ENCODE results near the gene MIF4GD.

The MIF4GD gene

GRCh38 chr17:75238684-75239191 lies 32.3 kb downstream of the MIF4GD start:
- no peak for TF ChIP-seq GATA3 (IDR thresholded peaks at IDR 0.05; ENCODE audit: low read depth, low read length)
- TF ChIP-seq GATA2 (IDR thresholded peaks at IDR 0.05; ENCODE audit: low read depth, low read length) = peak; percentile 46; the same call in 1 of the 2 replicates

- TF ChIP-seq GATA3 (IDR thresholded peaks at IDR 0.05; ENCODE audit: low read depth, low read length) (no peak), GATA2 (IDR thresholded peaks at IDR 0.05; ENCODE audit: low read depth, low read length) (no peak)
These were observed 32.9 kb downstream of the MIF4GD start for GRCh38 chr17:75238020-75238580.

GRCh38 chr17:75237100-75238014 lies 33.7 kb downstream of the MIF4GD start:
- TF ChIP-seq GATA3 (IDR thresholded peaks at IDR 0.05; ENCODE audit: low read depth, low read length) (no peak), GATA2 (IDR thresholded peaks at IDR 0.05; ENCODE audit: low read depth, low read length) (no peak)

GRCh38 chr17:75232786-75233185 lies 38.2 kb downstream of the MIF4GD start:
- TF ChIP-seq GATA3 (IDR thresholded peaks at IDR 0.05; ENCODE audit: low read depth, low read length) (no peak), GATA2 (IDR thresholded peaks at IDR 0.05; ENCODE audit: low read depth, low read length) (no peak)

GRCh38 chr17:75231741-75232464 lies 39.1 kb downstream of the MIF4GD start:
- TF ChIP-seq GATA3 (IDR thresholded peaks at IDR 0.05; ENCODE audit: low read depth, low read length) (no peak), GATA2 (IDR thresholded peaks at IDR 0.05; ENCODE audit: low read depth, low read length) (no peak)

GRCh38 chr17:75231071-75231470 lies 40.0 kb downstream of the MIF4GD start:
- TF ChIP-seq GATA2 (IDR thresholded peaks at IDR 0.05; ENCODE audit: low read depth, low read length) (no peak), GATA3 (IDR thresholded peaks at IDR 0.05; ENCODE audit: low read depth, low read length) (no peak)

- TF ChIP-seq GATA2 (IDR thresholded peaks at IDR 0.05; ENCODE audit: low read depth, low read length) (no peak), GATA3 (IDR thresholded peaks at IDR 0.05; ENCODE audit: low read depth, low read length) (no peak)
These were observed 42.2 kb downstream of the MIF4GD start for GRCh38 chr17:75228847-75229246.

GRCh38 chr17:75228305-75228704 lies 42.7 kb downstream of the MIF4GD start:
- no peak for TF ChIP-seq GATA2 (IDR thresholded peaks at IDR 0.05; ENCODE audit: low read depth, low read length)
- no peak for TF ChIP-seq GATA3 (IDR thresholded peaks at IDR 0.05; ENCODE audit: low read depth, low read length)

GRCh38 chr17:75227729-75228128 lies 43.3 kb downstream of the MIF4GD start:
- TF ChIP-seq GATA3 (IDR thresholded peaks at IDR 0.05; ENCODE audit: low read depth, low read length) (no peak), GATA2 (IDR thresholded peaks at IDR 0.05; ENCODE audit: low read depth, low read length) (no peak)

GRCh38 chr17:75225016-75225415 lies 46.0 kb downstream of the MIF4GD start:
- TF ChIP-seq GATA3 (IDR thresholded peaks at IDR 0.05; ENCODE audit: low read depth, low read length) (no peak), GATA2 (IDR thresholded peaks at IDR 0.05; ENCODE audit: low read depth, low read length) (no peak)

- no peak for TF ChIP-seq GATA3 (IDR thresholded peaks at IDR 0.05; ENCODE audit: low read depth, low read length)
- no peak for TF ChIP-seq GATA2 (IDR thresholded peaks at IDR 0.05; ENCODE audit: low read depth, low read length)
These were observed 51.2 kb downstream of the MIF4GD start for GRCh38 chr17:75219815-75220214.

GRCh38 chr17:75218131-75218530 lies 52.9 kb downstream of the MIF4GD start:
- TF ChIP-seq GATA2 (IDR thresholded peaks at IDR 0.05; ENCODE audit: low read depth, low read length) (no peak), GATA3 (IDR thresholded peaks at IDR 0.05; ENCODE audit: low read depth, low read length) (no peak)

Measured in SH-SY5Y (cell line).